GM12878 (cell line): Measurements from ENCODE around the gene KIF23. TPM values are rescaled to one million over a fixed set of nuclear protein-coding genes. Genes with fewer than 3 reads are reported as not detected.

ENCODE experiments used
- ATAC-seq: fragments of 200-7000 bp; cut with Tn5 transposase; 3 replicates; pipeline ENCODE4 v1.9.1; 2020; ENCODE audit warnings: mild to moderate bottlenecking, moderate library complexity
- BruUV-seq: library from RNA; stranded (reverse); fragments of 400-500 nt; replicated peaks from 2 replicates; lab custom pipeline; 2021; lab: Mats Ljungman, UMichigan
- CTCF ChIA-PET: fragments of 300-600 bp; sonication (Branson Sonifier 250); formaldehyde crosslinking; extraction: SDS; loops from one replicate; lab custom pipeline; 2021; ENCODE audit warnings: inconsistent platforms; lab: Yijun Ruan, JAX
- POLR2A ChIA-PET: fragments of 350-600 bp; formaldehyde crosslinking; extraction: SDS; loops from one replicate; lab custom pipeline; 2021; ENCODE audit warnings: inconsistent platforms; lab: Charles Lee
- RAD21 ChIA-PET: fragments of 300-600 bp; sonication (Branson Sonifier 250); formaldehyde crosslinking; loops from one replicate; lab custom pipeline; 2023; ENCODE audit warnings: antibody characterized with exemption; ENCODE audit not compliant: unreplicated experiment; lab: Charles Lee
- SMC1A ChIA-PET: fragments of 300-600 bp; sonication (Branson Sonifier 250); formaldehyde crosslinking; loops from one replicate; lab custom pipeline; 2023; ENCODE audit not compliant: unreplicated experiment, uncharacterized antibody; lab: Charles Lee
- DNase-seq: peaks from one replicate; pipeline ENCODE4 v3.0.0-alpha.2; 2011; ENCODE audit warnings: low read depth, low spot score
- FAIRE-seq: peaks from 3 replicates; lab custom pipeline; 2011; peaks lifted over from hg19 to GRCh38; lab: Jason Lieb, UNC
- H2AFZ ChIP-seq: 2 replicates; pipeline ENCODE4 v1.6.0; 2011; ENCODE audit warnings: low read depth, low read length, control low read depth; ENCODE audit not compliant: control insufficient read depth
- H3K27ac ChIP-seq: 2 replicates; pipeline ENCODE4 v1.5.1; 2011; ENCODE audit warnings: control low read depth; ENCODE audit not compliant: control insufficient read depth, insufficient read depth
- H3K27me3 ChIP-seq, 2 experiments: replicated peaks in 1 of 2; 2 replicates each; pipeline versions ENCODE4 v1.6.0 to v1.6.1; 2011; ENCODE audit warnings: low read length in 1 of 2; ENCODE audit not compliant: control insufficient read depth in 2 of 2, insufficient read depth in 2 of 2
- H3K36me3 ChIP-seq, 2 experiments: 2 replicates each; pipeline ENCODE4 v1.5.1; 2011; ENCODE audit warnings: low read length in 1 of 2; ENCODE audit not compliant: control insufficient read depth in 2 of 2, insufficient read depth in 2 of 2
- H3K4me1 ChIP-seq: 2 replicates; pipeline ENCODE4 v1.6.1; 2011; ENCODE audit warnings: mild to moderate bottlenecking, low read length, moderate library complexity, mixed read lengths; ENCODE audit not compliant: control insufficient read depth, insufficient read depth
- H3K4me2 ChIP-seq: 2 replicates; pipeline ENCODE4 v1.6.0; 2011; ENCODE audit warnings: control low read depth; ENCODE audit not compliant: control insufficient read depth, insufficient read depth
- H3K4me3 ChIP-seq: fragments of 200-600 bp; sonication (generic); 2 replicates; pipeline ENCODE4 v1.5.1; 2016
- H3K79me2 ChIP-seq: 2 replicates; pipeline ENCODE4 v1.6.0; 2011; ENCODE audit warnings: low read length; ENCODE audit not compliant: control insufficient read depth, insufficient read depth
- H3K9ac ChIP-seq: 2 replicates; pipeline ENCODE4 v1.8.0; 2011; ENCODE audit warnings: low read length, control low read depth, mixed read lengths; ENCODE audit not compliant: control insufficient read depth, insufficient read depth
- H3K9me3 ChIP-seq: replicated peaks from 3 replicates; pipeline ENCODE4 v1.5.1; 2011; ENCODE audit warnings: mild to moderate bottlenecking, low read length; ENCODE audit not compliant: control insufficient read depth, insufficient read depth
- H4K20me1 ChIP-seq: 2 replicates; pipeline ENCODE4 v1.6.0; 2011; ENCODE audit not compliant: control insufficient read depth, insufficient read depth
- ATF7 ChIP-seq: fragments of 450-650 bp; IDR thresholded peaks from 2 replicates; pipeline ENCODE4 v1.6.1; 2016; ENCODE audit warnings: low read depth, mild to moderate bottlenecking
- BCL11A ChIP-seq: IDR thresholded peaks from 2 replicates; pipeline ENCODE4 v1.6.1; 2011; ENCODE audit warnings: low read depth, low read length
- CEBPB ChIP-seq, 2 experiments: fragments of 150-350 bp in 1 of 2; IDR thresholded peaks; 2 replicates each; pipeline ENCODE4 v1.6.1; 2012 to 2014; ENCODE audit warnings: low read depth in 2 of 2, low read length in 2 of 2, borderline replicate concordance in 1 of 2, inconsistent platforms in 1 of 2
- GABPA ChIP-seq: IDR thresholded peaks from 2 replicates; pipeline ENCODE4 v1.6.1; 2014; ENCODE audit warnings: antibody characterized with exemption, low read depth, mild to moderate bottlenecking, inconsistent platforms
- POLR2AphosphoS5 ChIP-seq: IDR thresholded peaks from 2 replicates; pipeline ENCODE4 v1.6.1; 2011; ENCODE audit warnings: mild to moderate bottlenecking, low read length, inconsistent platforms
- PRDM15 ChIP-seq: fragments of 450-650 bp; formaldehyde crosslinking; IDR thresholded peaks from 2 replicates; pipeline ENCODE4 v1.4.0; 2020; ENCODE audit warnings: mild to moderate bottlenecking, moderate library complexity
- RB1 ChIP-seq: fragments of 450-650 bp; formaldehyde crosslinking; IDR thresholded peaks from 2 replicates; pipeline ENCODE4 v1.6.1; 2017; ENCODE audit warnings: mild to moderate bottlenecking, borderline replicate concordance
- RELA ChIP-seq: fragments of 450-650 bp; IDR thresholded peaks from 2 replicates; pipeline ENCODE4 v1.8.0; 2014; ENCODE audit warnings: borderline replicate concordance; ENCODE audit not compliant: partially characterized antibody
- SMARCA5 ChIP-seq: fragments of 450-650 bp; IDR thresholded peaks from 2 replicates; pipeline ENCODE4 v1.6.1; 2017; ENCODE audit warnings: mild to moderate bottlenecking
- SMC3 ChIP-seq: IDR thresholded peaks from 2 replicates; pipeline ENCODE4 v1.6.1; 2011; ENCODE audit warnings: low read length, improper control_type of control experiment, borderline replicate concordance
- USF2 ChIP-seq: IDR thresholded peaks from 2 replicates; pipeline ENCODE4 v1.6.1; 2011; ENCODE audit warnings: low read depth, low read length, improper control_type of control experiment, borderline replicate concordance
- WRNIP1 ChIP-seq: IDR thresholded peaks from 2 replicates; pipeline ENCODE4 v1.6.1; 2011; ENCODE audit warnings: low read depth, low read length, improper control_type of control experiment, borderline replicate concordance
- WGBS: methylation state at CpG from one replicate; pipeline ENCODE4 v1.1.6; 2016; ENCODE audit warnings: low lambda C conversion rate; ENCODE audit not compliant: insufficient replicate concordance, insufficient coverage; ENCODE audit errors: missing lambda C conversion rate; 5-methylcytosine and 5-hydroxymethylcytosine counted together
- in situ Hi-C: fragments of 300-500 bp; cut with MboI; formaldehyde crosslinking; loops from 9 replicates; pipeline ENCODE4 v1.14.3; 2018; ENCODE audit warnings: mixed read lengths
- intact Hi-C: fragments of 100-400 bp; cut with micrococcal nuclease; formaldehyde crosslinking; loops from one replicate; pipeline ENCODE4 v1.14.2; 2022; ENCODE audit not compliant: unreplicated experiment
- polyA plus RNA-seq, 11 experiments: library from polyadenylated mRNA; depleted of rRNA in 4 of 11; unstranded in 6 of 11; stranded (reverse) in 5 of 11; fragments of >200 nt; fragmentation: Nextera tagmentation in 4 of 11; fragmentation: Illumina TruSeq in 1 of 11; extraction: Ambion mirVana in 4 of 11; extraction: Trizol in 1 of 11; gene quantifications; 1 replicate in 1 of 11; 2 replicates in 10 of 11; pipeline versions ENCODE4 v1.2.1 to v1.2.3, GENCODE V29; 2011 to 2016; ENCODE audit warnings: inconsistent platforms in 2 of 11, missing spikeins in 2 of 11, low read depth in 1 of 11
- total RNA-seq, 4 experiments: library from RNA; depleted of rRNA in 3 of 4; stranded (reverse); fragments of >200 nt in 3 of 4; fragmentation: Illumina TruSeq in 1 of 4; extraction: Trizol in 1 of 4; gene quantifications; 2 replicates each; pipeline versions ENCODE4 v1.2.1 to v1.2.3, GENCODE V29; 2013 to 2021
- TF ChIP-seq, protein P1 (sequence below): fragments of 450-650 bp; IDR thresholded peaks from 2 replicates; pipeline ENCODE4 v1.6.1; 2014; ENCODE audit warnings: mild to moderate bottlenecking
- TF ChIP-seq, protein P2 (sequence below): fragments of 150-350 bp; IDR thresholded peaks from 2 replicates; pipeline ENCODE4 v1.6.1; 2014; ENCODE audit warnings: mild to moderate bottlenecking, low read depth, low read length
- TF ChIP-seq, protein P3 (sequence below): fragments of 450-650 bp; IDR thresholded peaks from 2 replicates; pipeline ENCODE4 v1.6.1; 2018; ENCODE audit warnings: borderline replicate concordance, mild to moderate bottlenecking; ENCODE audit not compliant: partially characterized antibody

Gene KIF23
- total and polyA plus RNA-seq, 10 of the 15 experiments (the other 5 are each of a cell fraction or from before 2014, with no cell fraction given): 28.0 to 62.5 (median 46.6) TPM

GRCh38 chr15:69392352-69392751, 21.8 kb upstream of the KIF23 start:
- CTCF ChIA-PET: interaction anchor here (0.6 to 3.7 kb wide), 2 partner anchors 23 to 335 kb away, joined by 4 to 27 read pairs; no protein-coding TSS in a partner anchor
- FAIRE-seq (no peak), ATAC-seq (no peak), DNase-seq (no peak)
- POLR2A ChIA-PET: no interaction called here
- Histone ChIP-seq H3K36me3 (no peaks in the 10 kb centered on the region), H3K9me3 (no peaks in the 10 kb centered on the region), H3K4me3 (no peak overlapping the region), H3K4me2 (no peak overlapping the region), H3K4me1 (no peaks in the 10 kb centered on the region), H4K20me1 (no peaks in the 10 kb centered on the region), H2AFZ (no peak overlapping the region), H3K27ac (no peak overlapping the region), H3K27me3 (peaks cover 0 to 3% of the 10 kb centered on the region in 2 experiments; a peak in 1 of 4 replicates), H3K79me2 (no peaks in the 10 kb centered on the region), H3K9ac (no peak overlapping the region)
- SMC1A ChIA-PET: interaction anchor here (0.6 kb wide), 1 partner anchor 1114 kb away, joined by 3 read pairs; no protein-coding TSS in a partner anchor
- 16% methylated on average over 4 of the region's 4 CpGs for WGBS
- RAD21 ChIA-PET: interaction anchor here (1.1 kb wide), 1 partner anchor 333 kb away, joined by 3 read pairs; no protein-coding TSS in a partner anchor
- intact Hi-C loops: loop anchor here (5.0 to 10.0 kb wide), 2 partner anchors 128 to 355 kb away; no protein-coding TSS in a partner anchor
- in situ Hi-C loops: no loop called here
- BruUV-seq: no TSS peak
- TF ChIP-seq CEBPB (IDR thresholded peaks at IDR 0.05; ENCODE audit: borderline replicate concordance in 1 of 2, low read depth in 2 of 2, low read length in 2 of 2): no peak
- no peak for TF ChIP-seq PRDM15 (CRISPR knock-in tag)
- no peak for TF ChIP-seq SMARCA5
- TF ChIP-seq POLR2AphosphoS5: no peak
- TF ChIP-seq GABPA: no peak
- TF ChIP-seq RB1: no peak
- no peak for TF ChIP-seq USF2
- TF ChIP-seq RELA: no peak
- no peak for TF ChIP-seq BCL11A
- TF ChIP-seq, protein P1, sequence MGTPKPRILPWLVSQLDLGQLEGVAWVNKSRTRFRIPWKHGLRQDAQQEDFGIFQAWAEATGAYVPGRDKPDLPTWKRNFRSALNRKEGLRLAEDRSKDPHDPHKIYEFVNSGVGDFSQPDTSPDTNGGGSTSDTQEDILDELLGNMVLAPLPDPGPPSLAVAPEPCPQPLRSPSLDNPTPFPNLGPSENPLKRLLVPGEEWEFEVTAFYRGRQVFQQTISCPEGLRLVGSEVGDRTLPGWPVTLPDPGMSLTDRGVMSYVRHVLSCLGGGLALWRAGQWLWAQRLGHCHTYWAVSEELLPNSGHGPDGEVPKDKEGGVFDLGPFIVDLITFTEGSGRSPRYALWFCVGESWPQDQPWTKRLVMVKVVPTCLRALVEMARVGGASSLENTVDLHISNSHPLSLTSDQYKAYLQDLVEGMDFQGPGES: no peak
- TF ChIP-seq, protein P2, sequence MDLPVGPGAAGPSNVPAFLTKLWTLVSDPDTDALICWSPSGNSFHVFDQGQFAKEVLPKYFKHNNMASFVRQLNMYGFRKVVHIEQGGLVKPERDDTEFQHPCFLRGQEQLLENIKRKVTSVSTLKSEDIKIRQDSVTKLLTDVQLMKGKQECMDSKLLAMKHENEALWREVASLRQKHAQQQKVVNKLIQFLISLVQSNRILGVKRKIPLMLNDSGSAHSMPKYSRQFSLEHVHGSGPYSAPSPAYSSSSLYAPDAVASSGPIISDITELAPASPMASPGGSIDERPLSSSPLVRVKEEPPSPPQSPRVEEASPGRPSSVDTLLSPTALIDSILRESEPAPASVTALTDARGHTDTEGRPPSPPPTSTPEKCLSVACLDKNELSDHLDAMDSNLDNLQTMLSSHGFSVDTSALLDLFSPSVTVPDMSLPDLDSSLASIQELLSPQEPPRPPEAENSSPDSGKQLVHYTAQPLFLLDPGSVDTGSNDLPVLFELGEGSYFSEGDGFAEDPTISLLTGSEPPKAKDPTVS: no peak
- TF ChIP-seq SMC3: no peak
- no peak for TF ChIP-seq WRNIP1
- no peak for TF ChIP-seq ATF7
- TF ChIP-seq, protein P3, sequence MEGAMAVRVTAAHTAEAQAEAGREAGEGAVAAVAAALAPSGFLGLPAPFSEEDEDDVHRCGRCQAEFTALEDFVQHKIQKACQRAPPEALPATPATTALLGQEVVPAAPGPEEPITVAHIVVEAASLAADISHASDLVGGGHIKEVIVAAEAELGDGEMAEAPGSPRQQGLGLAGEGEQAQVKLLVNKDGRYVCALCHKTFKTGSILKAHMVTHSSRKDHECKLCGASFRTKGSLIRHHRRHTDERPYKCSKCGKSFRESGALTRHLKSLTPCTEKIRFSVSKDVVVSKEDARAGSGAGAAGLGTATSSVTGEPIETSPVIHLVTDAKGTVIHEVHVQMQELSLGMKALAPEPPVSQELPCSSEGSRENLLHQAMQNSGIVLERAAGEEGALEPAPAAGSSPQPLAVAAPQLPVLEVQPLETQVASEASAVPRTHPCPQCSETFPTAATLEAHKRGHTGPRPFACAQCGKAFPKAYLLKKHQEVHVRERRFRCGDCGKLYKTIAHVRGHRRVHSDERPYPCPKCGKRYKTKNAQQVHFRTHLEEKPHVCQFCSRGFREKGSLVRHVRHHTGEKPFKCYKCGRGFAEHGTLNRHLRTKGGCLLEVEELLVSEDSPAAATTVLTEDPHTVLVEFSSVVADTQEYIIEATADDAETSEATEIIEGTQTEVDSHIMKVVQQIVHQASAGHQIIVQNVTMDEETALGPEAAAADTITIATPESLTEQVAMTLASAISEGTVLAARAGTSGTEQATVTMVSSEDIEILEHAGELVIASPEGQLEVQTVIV: no peak
